ENCODE results near the gene ICAM2.
"Not testable (repeated sequence)": the region's sequence is repeated elsewhere in the genome, so short reads cannot be mapped to it uniquely, and the experiment has no call there.

The ICAM2 gene

GRCh38 chr17:63996430-63997182 is 23.8 kb downstream of the ICAM2 start:
- FAIRE-seq = no peak

- FAIRE-seq = no peak
Measured at GRCh38 chr17:63995626-63996025, 24.8 kb downstream of the ICAM2 start.

- no peak for FAIRE-seq
Measured at GRCh38 chr17:63993368-63993985, 27.0 kb downstream of the ICAM2 start.

- FAIRE-seq = no peak
Measured at GRCh38 chr17:63991611-63992010, 28.8 kb downstream of the ICAM2 start.

- FAIRE-seq = no peak
Measured at GRCh38 chr17:63989622-63990345, 30.6 kb downstream of the ICAM2 start.

GRCh38 chr17:63988741-63989621 is 31.5 kb downstream of the ICAM2 start:
- no peak for FAIRE-seq

GRCh38 chr17:63988127-63988478 is 32.3 kb downstream of the ICAM2 start:
- no peak for FAIRE-seq

- no peak for FAIRE-seq
Measured at GRCh38 chr17:63987221-63988126, 33.0 kb downstream of the ICAM2 start.

GRCh38 chr17:63986821-63987220 is 33.6 kb downstream of the ICAM2 start:
- no peak for FAIRE-seq

- FAIRE-seq = no peak
Measured at GRCh38 chr17:63985387-63986140, 34.9 kb downstream of the ICAM2 start.

GRCh38 chr17:63984651-63985386 is 35.6 kb downstream of the ICAM2 start:
- FAIRE-seq = no peak

GRCh38 chr17:63984236-63984635 is 36.2 kb downstream of the ICAM2 start:
- FAIRE-seq = no peak

- no peak for FAIRE-seq
Measured at GRCh38 chr17:63983320-63983719, 37.1 kb downstream of the ICAM2 start.

- FAIRE-seq = not testable (repeated sequence)
Measured at GRCh38 chr17:63982641-63983040, 37.8 kb downstream of the ICAM2 start.

GRCh38 chr17:63978272-63979200 is 41.9 kb downstream of the ICAM2 start:
- no peak for FAIRE-seq

GRCh38 chr17:63976702-63977101 is 43.7 kb downstream of the ICAM2 start:
- FAIRE-seq = no peak

GRCh38 chr17:63975541-63976092 is 44.8 kb downstream of the ICAM2 start:
- no peak for FAIRE-seq

- FAIRE-seq = no peak
Measured at GRCh38 chr17:63974594-63975192, 45.7 kb downstream of the ICAM2 start.

Data from islet of Langerhans (tissue), 1 donor.